ENCODE data around the gene SMIM45.
A peak's percentile ranks its signal among the peaks of the same experiment; 100 is the strongest.

The SMIM45 gene

GRCh38 chr22:41971431-41971830 lies 19.5 kb downstream of the SMIM45 start:
- no peaks in the 10 kb centered on the region for H3K36me3 ChIP-seq (ENCODE audit: control insufficient read depth in 1 of 2, insufficient read depth in 2 of 2, low read length in 2 of 2)
- H3K9me3 ChIP-seq (ENCODE audit: control insufficient read depth in 1 of 2, low read length in 2 of 2) = no peaks in the 10 kb centered on the region
- H3K27me3 ChIP-seq (ENCODE audit: control insufficient read depth in 1 of 2, insufficient read depth in 2 of 2, low read length in 2 of 2) = peaks cover 16 to 27% of the 10 kb centered on the region in 2 donors
- no peak overlapping the region for H3K9ac ChIP-seq (ENCODE audit: low read depth in 1 of 2, low read length in 2 of 2)
- H3K4me3 ChIP-seq (ENCODE audit: low read depth in 1 of 2, low read length in 2 of 2) = no peak overlapping the region
- H3K27ac ChIP-seq (ENCODE audit: low read depth, low read length) = no peak overlapping the region
- H3K4me1 ChIP-seq (ENCODE audit: control insufficient read depth in 1 of 2, insufficient read depth in 2 of 2, low read length in 2 of 2) = no peaks in the 10 kb centered on the region

GRCh38 chr22:41974691-41975290 lies 22.8 kb downstream of the SMIM45 start:
- no peaks in the 10 kb centered on the region for H3K36me3 ChIP-seq (ENCODE audit: control insufficient read depth in 1 of 2, insufficient read depth in 2 of 2, low read length in 2 of 2)
- no peak overlapping the region for H3K9ac ChIP-seq (ENCODE audit: low read depth in 1 of 2, low read length in 2 of 2)
- H3K27ac ChIP-seq (ENCODE audit: low read depth, low read length) = no peak overlapping the region
- H3K9me3 ChIP-seq (ENCODE audit: control insufficient read depth in 1 of 2, low read length in 2 of 2) = no peaks in the 10 kb centered on the region
- H3K4me1 ChIP-seq (ENCODE audit: control insufficient read depth in 1 of 2, insufficient read depth in 2 of 2, low read length in 2 of 2) = peaks cover 0 to 5% of the 10 kb centered on the region in 2 donors
- H3K4me3 ChIP-seq (ENCODE audit: low read depth in 1 of 2, low read length in 2 of 2) = no peak overlapping the region
- H3K27me3 ChIP-seq (ENCODE audit: control insufficient read depth in 1 of 2, insufficient read depth in 2 of 2, low read length in 2 of 2) = peaks cover 29 to 46% of the 10 kb centered on the region in 2 donors

- H3K4me3 ChIP-seq (ENCODE audit: low read depth in 1 of 2, low read length in 2 of 2) = no peak overlapping the region
- H3K9ac ChIP-seq (ENCODE audit: low read depth in 1 of 2, low read length in 2 of 2) = no peak overlapping the region
- peaks cover 29 to 46% of the 10 kb centered on the region in 2 donors for H3K27me3 ChIP-seq (ENCODE audit: control insufficient read depth in 1 of 2, insufficient read depth in 2 of 2, low read length in 2 of 2)
- peaks cover 0 to 5% of the 10 kb centered on the region in 2 donors for H3K4me1 ChIP-seq (ENCODE audit: control insufficient read depth in 1 of 2, insufficient read depth in 2 of 2, low read length in 2 of 2)
- H3K9me3 ChIP-seq (ENCODE audit: control insufficient read depth in 1 of 2, low read length in 2 of 2) = no peaks in the 10 kb centered on the region
- H3K36me3 ChIP-seq (ENCODE audit: control insufficient read depth in 1 of 2, insufficient read depth in 2 of 2, low read length in 2 of 2) = no peaks in the 10 kb centered on the region
- H3K27ac ChIP-seq (ENCODE audit: low read depth, low read length) = no peak overlapping the region
Measured at GRCh38 chr22:41975299-41976069, 23.5 kb downstream of the SMIM45 start.

- Histone ChIP-seq H3K27me3 (ENCODE audit: control insufficient read depth in 1 of 2, insufficient read depth in 2 of 2, low read length in 2 of 2) (peaks cover 29 to 46% of the 10 kb centered on the region in 2 donors), H3K27ac (ENCODE audit: low read depth, low read length) (no peak overlapping the region), H3K4me1 (ENCODE audit: control insufficient read depth in 1 of 2, insufficient read depth in 2 of 2, low read length in 2 of 2) (peaks cover 0 to 5% of the 10 kb centered on the region in 2 donors), H3K9ac (ENCODE audit: low read depth in 1 of 2, low read length in 2 of 2) (no peak overlapping the region), H3K36me3 (ENCODE audit: control insufficient read depth in 1 of 2, insufficient read depth in 2 of 2, low read length in 2 of 2) (no peaks in the 10 kb centered on the region), H3K4me3 (ENCODE audit: low read depth in 1 of 2, low read length in 2 of 2) (peak overlapping the region; percentile 22 to 36), H3K9me3 (ENCODE audit: control insufficient read depth in 1 of 2, low read length in 2 of 2) (no peaks in the 10 kb centered on the region)
Measured at GRCh38 chr22:41976070-41976901, 24.3 kb downstream of the SMIM45 start.

- no peaks in the 10 kb centered on the region for H3K9me3 ChIP-seq (ENCODE audit: control insufficient read depth in 1 of 2, low read length in 2 of 2)
- H3K9ac ChIP-seq (ENCODE audit: low read depth in 1 of 2, low read length in 2 of 2) = no peak overlapping the region
- no peaks in the 10 kb centered on the region for H3K36me3 ChIP-seq (ENCODE audit: control insufficient read depth in 1 of 2, insufficient read depth in 2 of 2, low read length in 2 of 2)
- peaks cover 29 to 46% of the 10 kb centered on the region in 2 donors for H3K27me3 ChIP-seq (ENCODE audit: control insufficient read depth in 1 of 2, insufficient read depth in 2 of 2, low read length in 2 of 2)
- H3K4me3 ChIP-seq (ENCODE audit: low read depth in 1 of 2, low read length in 2 of 2) = peak overlapping the region; percentile 56 to 65
- peaks cover 0 to 5% of the 10 kb centered on the region in 2 donors for H3K4me1 ChIP-seq (ENCODE audit: control insufficient read depth in 1 of 2, insufficient read depth in 2 of 2, low read length in 2 of 2)
- no peak overlapping the region for H3K27ac ChIP-seq (ENCODE audit: low read depth, low read length)
Measured at GRCh38 chr22:41976961-41977566, 25.1 kb downstream of the SMIM45 start.

- no peaks in the 10 kb centered on the region for H3K9me3 ChIP-seq (ENCODE audit: control insufficient read depth in 1 of 2, low read length in 2 of 2)
- H3K4me1 ChIP-seq (ENCODE audit: control insufficient read depth in 1 of 2, insufficient read depth in 2 of 2, low read length in 2 of 2) = peaks cover 0 to 5% of the 10 kb centered on the region in 2 donors
- H3K27me3 ChIP-seq (ENCODE audit: control insufficient read depth in 1 of 2, insufficient read depth in 2 of 2, low read length in 2 of 2) = peaks cover 29 to 37% of the 10 kb centered on the region in 2 donors
- no peaks in the 10 kb centered on the region for H3K36me3 ChIP-seq (ENCODE audit: control insufficient read depth in 1 of 2, insufficient read depth in 2 of 2, low read length in 2 of 2)
- no peak overlapping the region for H3K27ac ChIP-seq (ENCODE audit: low read depth, low read length)
- H3K4me3 ChIP-seq (ENCODE audit: low read depth in 1 of 2, low read length in 2 of 2) = no peak overlapping the region
- H3K9ac ChIP-seq (ENCODE audit: low read depth in 1 of 2, low read length in 2 of 2) = no peak overlapping the region
Measured at GRCh38 chr22:41978732-41979131, 26.8 kb downstream of the SMIM45 start.

GRCh38 chr22:41979423-41980250 lies 27.7 kb downstream of the SMIM45 start:
- no peaks in the 10 kb centered on the region for H3K9me3 ChIP-seq (ENCODE audit: control insufficient read depth in 1 of 2, low read length in 2 of 2)
- peaks cover 0 to 5% of the 10 kb centered on the region in 2 donors for H3K4me1 ChIP-seq (ENCODE audit: control insufficient read depth in 1 of 2, insufficient read depth in 2 of 2, low read length in 2 of 2)
- H3K9ac ChIP-seq (ENCODE audit: low read depth in 1 of 2, low read length in 2 of 2) = no peak overlapping the region
- no peak overlapping the region for H3K4me3 ChIP-seq (ENCODE audit: low read depth in 1 of 2, low read length in 2 of 2)
- no peaks in the 10 kb centered on the region for H3K36me3 ChIP-seq (ENCODE audit: control insufficient read depth in 1 of 2, insufficient read depth in 2 of 2, low read length in 2 of 2)
- H3K27ac ChIP-seq (ENCODE audit: low read depth, low read length) = no peak overlapping the region
- peaks cover 29 to 37% of the 10 kb centered on the region in 2 donors for H3K27me3 ChIP-seq (ENCODE audit: control insufficient read depth in 1 of 2, insufficient read depth in 2 of 2, low read length in 2 of 2)

GRCh38 chr22:41982865-41983264 lies 30.9 kb downstream of the SMIM45 start:
- Histone ChIP-seq H3K4me3 (ENCODE audit: low read depth in 1 of 2, low read length in 2 of 2) (no peak overlapping the region), H3K9ac (ENCODE audit: low read depth in 1 of 2, low read length in 2 of 2) (no peak overlapping the region), H3K4me1 (ENCODE audit: control insufficient read depth in 1 of 2, insufficient read depth in 2 of 2, low read length in 2 of 2) (no peaks in the 10 kb centered on the region), H3K27me3 (ENCODE audit: control insufficient read depth in 1 of 2, insufficient read depth in 2 of 2, low read length in 2 of 2) (peaks cover 5 to 9% of the 10 kb centered on the region in 2 donors), H3K36me3 (ENCODE audit: control insufficient read depth in 1 of 2, insufficient read depth in 2 of 2, low read length in 2 of 2) (no peaks in the 10 kb centered on the region), H3K27ac (ENCODE audit: low read depth, low read length) (no peak overlapping the region), H3K9me3 (ENCODE audit: control insufficient read depth in 1 of 2, low read length in 2 of 2) (no peaks in the 10 kb centered on the region)

Measured in duodenal mucosa (tissue), 2 donors.